ENCODE measurements around the gene CYP46A1. TPM values are rescaled to one million over a fixed set of nuclear protein-coding genes. Genes with fewer than 3 reads are reported as not detected.

The CYP46A1 gene
- total RNA-seq, 4 donors from 2014 or later: 0.13 to 2.5 TPM; not detected in 2

GRCh38 chr14:99724939-99725773 lies 41.1 kb downstream of the CYP46A1 start:
- Histone ChIP-seq H3K9me3 (no peaks in the 10 kb centered on the region), H3K4me1 (peaks cover 0 to under 1% (median under 1%) of the 10 kb centered on the region in 4 donors), H3K27me3 (no peaks in the 10 kb centered on the region), H3K36me3 (no peaks in the 10 kb centered on the region), H3K27ac (no peak overlapping the region), H3K4me3 (no peak overlapping the region)
- TF ChIP-seq POLR2A (IDR thresholded peaks at IDR 0.05): no peak
- no peak for TF ChIP-seq CTCF (IDR thresholded peaks at IDR 0.05)
- DNase-seq: peak in 2 of 3 donors; percentile 14 to 43

GRCh38 chr14:99725774-99726537 lies 41.9 kb downstream of the CYP46A1 start:
- DNase-seq: peak in 2 of 3 donors; percentile 34 to 37
- H3K27me3 ChIP-seq: no peaks in the 10 kb centered on the region
- H3K4me3 ChIP-seq: no peak overlapping the region
- no peak overlapping the region for H3K27ac ChIP-seq
- no peaks in the 10 kb centered on the region for H3K36me3 ChIP-seq
- peaks cover 0 to 9% (median 3%) of the 10 kb centered on the region in 4 donors for H3K4me1 ChIP-seq
- H3K9me3 ChIP-seq: no peaks in the 10 kb centered on the region
- TF ChIP-seq POLR2A (IDR thresholded peaks at IDR 0.05) (no peak), CTCF (IDR thresholded peaks at IDR 0.05) (no peak)

- peak in 2 of 3 donors; percentile 37 to 39 for DNase-seq
- H3K27ac ChIP-seq: no peak overlapping the region
- peaks cover 0 to 12% (median 3%) of the 10 kb centered on the region in 4 donors for H3K4me1 ChIP-seq
- no peak overlapping the region for H3K4me3 ChIP-seq
- H3K9me3 ChIP-seq: no peaks in the 10 kb centered on the region
- H3K27me3 ChIP-seq: no peaks in the 10 kb centered on the region
- TF ChIP-seq CTCF (IDR thresholded peaks at IDR 0.05): no peak
- no peak for TF ChIP-seq POLR2A (IDR thresholded peaks at IDR 0.05)
- no peaks in the 10 kb centered on the region for H3K36me3 ChIP-seq
Observed at GRCh38 chr14:99726538-99727095, 42.5 kb downstream of the CYP46A1 start.

- Histone ChIP-seq H3K4me1 (peaks cover 0 to 12% (median 3%) of the 10 kb centered on the region in 4 donors), H3K9me3 (no peaks in the 10 kb centered on the region), H3K27ac (no peak overlapping the region), H3K27me3 (no peaks in the 10 kb centered on the region), H3K36me3 (no peaks in the 10 kb centered on the region), H3K4me3 (no peak overlapping the region)
- peak in 2 of 3 donors; percentile 33 to 34 for DNase-seq
- TF ChIP-seq CTCF (IDR thresholded peaks at IDR 0.05): no peak
- no peak for TF ChIP-seq POLR2A (IDR thresholded peaks at IDR 0.05)
Observed at GRCh38 chr14:99727096-99727870, 43.2 kb downstream of the CYP46A1 start.

Data from Peyer's patch (tissue), 4 donors.